K562 (cell line): Measurements from ENCODE around the gene PIGH. TPM values are rescaled to one million over a fixed set of nuclear protein-coding genes. Genes with fewer than 3 reads are reported as not detected.

Experiments
- BMI1 ChIP-seq: fragments of 150-350 bp; IDR thresholded peaks from 2 replicates; pipeline ENCODE4 v1.6.1; 2014; ENCODE audit warnings: low read length
- CXXC5 ChIP-seq: fragments of 250-450 bp; sonication (Bioruptor Pico); IDR thresholded peaks from 2 replicates; pipeline ENCODE4 v1.8.0; 2022; ENCODE audit warnings: inconsistent platforms, mild to moderate bottlenecking, moderate library complexity
- GATAD2B ChIP-seq: fragments of 450-650 bp; IDR thresholded peaks from 2 replicates; pipeline ENCODE4 v1.6.1; 2017; ENCODE audit warnings: mild to moderate bottlenecking, borderline replicate concordance
- HCFC1 ChIP-seq: IDR thresholded peaks from 2 replicates; pipeline ENCODE4 v1.6.1; 2012; ENCODE audit warnings: low read depth, low read length, improper control_type of control experiment
- HDAC2 ChIP-seq: fragments of 450-650 bp; IDR thresholded peaks from 2 replicates; pipeline ENCODE4 v1.6.1; 2016; ENCODE audit warnings: mild to moderate bottlenecking
- HNRNPK ChIP-seq: fragments of 200-400 bp; formaldehyde crosslinking; IDR thresholded peaks from one replicate; pipeline ENCODE4 v1.6.1; 2018; ENCODE audit warnings: mild to moderate bottlenecking, low read depth, low read length; ENCODE audit not compliant: poor library complexity, severe bottlenecking
- KLF16 ChIP-seq: IDR thresholded peaks from 2 replicates; pipeline ENCODE4 v1.6.1; 2016; ENCODE audit warnings: antibody characterized with exemption
- NR1H2 ChIP-seq: sonication (generic); formaldehyde crosslinking; IDR thresholded peaks from 2 replicates; pipeline ENCODE4 v1.4.0; 2020; ENCODE audit warnings: mild to moderate bottlenecking, missing genetic modification reagents
- STAT5A ChIP-seq: IDR thresholded peaks from 2 replicates; pipeline ENCODE4 v1.6.1; 2012; ENCODE audit warnings: low read length, inconsistent platforms, borderline replicate concordance
- THRB ChIP-seq: fragments of 450-650 bp; formaldehyde crosslinking; conservative IDR thresholded peaks from 2 replicates; pipeline ENCODE4 v1.4.0; 2022; ENCODE audit warnings: mild to moderate bottlenecking, missing genetic modification characterization
- TSC22D4 ChIP-seq: fragments of 450-650 bp; IDR thresholded peaks from 2 replicates; pipeline ENCODE4 v1.6.1; 2016; ENCODE audit warnings: missing genetic modification characterization, missing biosample characterization, control low read depth
- ZNF134 ChIP-seq: fragments of 250-450 bp; sonication (Bioruptor Pico); conservative IDR thresholded peaks from 2 replicates; pipeline ENCODE4 v1.4.0; 2020
- ZNF584 ChIP-seq: fragments of 200-800 bp; sonication (Bioruptor generic); IDR thresholded peaks from 2 replicates; pipeline ENCODE4 v1.6.1; 2016; ENCODE audit warnings: low read depth, mild to moderate bottlenecking, missing genetic modification characterization, missing compliant biosample characterization
- ZNF79 ChIP-seq: fragments of 250-450 bp; sonication (Bioruptor Pico); IDR thresholded peaks from 2 replicates; pipeline ENCODE4 v1.4.0; 2020; ENCODE audit warnings: low read depth, mild to moderate bottlenecking, moderate library complexity
- polyA plus RNA-seq, 8 experiments: library from polyadenylated mRNA; depleted of rRNA in 4 of 8; stranded (reverse) in 5 of 8; unstranded in 3 of 8; fragments of >200 nt; fragmentation: Nextera tagmentation in 2 of 8; fragmentation: Illumina TruSeq in 1 of 8; extraction: Ambion mirVana in 2 of 8; extraction: Trizol in 1 of 8; gene quantifications; 2 replicates each; pipeline versions ENCODE4 v1.2.1 to v1.2.3, GENCODE V29; 2011 to 2014; ENCODE audit warnings: inconsistent platforms in 1 of 8, missing spikeins in 1 of 8
- total RNA-seq, 7 experiments: library from RNA; depleted of rRNA in 6 of 7; stranded (reverse); fragments of >200 nt in 6 of 7; fragmentation: Illumina TruSeq in 2 of 7; extraction: Trizol in 2 of 7; gene quantifications; 2 replicates each; pipeline versions ENCODE4 v1.2.1 to v1.2.3, GENCODE V29; 2011 to 2021; ENCODE audit warnings: low replicate concordance in 1 of 7
- TF ChIP-seq, protein P1 (sequence below), 3 experiments: fragments of 200-800 bp in 1 of 3; fragments of 250-450 bp in 1 of 3; fragments of 450-650 bp in 1 of 3; sonication (Bioruptor Pico) in 1 of 3; sonication (Bioruptor generic) in 1 of 3; formaldehyde crosslinking in 1 of 3; IDR thresholded peaks; 2 replicates each; pipeline versions ENCODE4 v1.6.1 to v1.8.0; 2016 to 2022; ENCODE audit warnings: mild to moderate bottlenecking in 2 of 3, missing genetic modification characterization in 2 of 3, missing compliant biosample characterization in 1 of 3, moderate library complexity in 1 of 3
- TF ChIP-seq, protein P2 (sequence below): fragments of 450-650 bp; IDR thresholded peaks from 2 replicates; pipeline ENCODE4 v1.6.1; 2018; ENCODE audit not compliant: partially characterized antibody

PIGH gene
- total and polyA plus RNA-seq, 9 of the 15 experiments (the other 6 are each of a cell fraction or from before 2014, with no cell fraction given), result 21.1 to 53.4 (median 24.7) TPM

- TF ChIP-seq STAT5A (peak; percentile 95), GATAD2B (peak; percentile 69; the same call in 1 of the 2 replicates), NR1H2 (CRISPR knock-in tag) (no peak), BMI1 (no peak), ZNF584 (CRISPR knock-in tag) (peak; percentile 96), ZNF79 (0 out of 2 replicates have a peak, but pooled peaks have one; percentile 30), THRB (peak; percentile 49; the same call in 1 of the 2 replicates), KLF16 (peak; percentile 96), TSC22D4 (tag) (no peak), HNRNPK (no peak), HDAC2 (peak; percentile 100), HCFC1 (peak; percentile 11; the same call in 1 of the 2 replicates), ZNF134 (CRISPR knock-in tag) (peak; percentile 67; the same call in 1 of the 2 replicates), CXXC5 (CRISPR knock-in tag) (peak; percentile 90)
- TF ChIP-seq, protein P1, sequence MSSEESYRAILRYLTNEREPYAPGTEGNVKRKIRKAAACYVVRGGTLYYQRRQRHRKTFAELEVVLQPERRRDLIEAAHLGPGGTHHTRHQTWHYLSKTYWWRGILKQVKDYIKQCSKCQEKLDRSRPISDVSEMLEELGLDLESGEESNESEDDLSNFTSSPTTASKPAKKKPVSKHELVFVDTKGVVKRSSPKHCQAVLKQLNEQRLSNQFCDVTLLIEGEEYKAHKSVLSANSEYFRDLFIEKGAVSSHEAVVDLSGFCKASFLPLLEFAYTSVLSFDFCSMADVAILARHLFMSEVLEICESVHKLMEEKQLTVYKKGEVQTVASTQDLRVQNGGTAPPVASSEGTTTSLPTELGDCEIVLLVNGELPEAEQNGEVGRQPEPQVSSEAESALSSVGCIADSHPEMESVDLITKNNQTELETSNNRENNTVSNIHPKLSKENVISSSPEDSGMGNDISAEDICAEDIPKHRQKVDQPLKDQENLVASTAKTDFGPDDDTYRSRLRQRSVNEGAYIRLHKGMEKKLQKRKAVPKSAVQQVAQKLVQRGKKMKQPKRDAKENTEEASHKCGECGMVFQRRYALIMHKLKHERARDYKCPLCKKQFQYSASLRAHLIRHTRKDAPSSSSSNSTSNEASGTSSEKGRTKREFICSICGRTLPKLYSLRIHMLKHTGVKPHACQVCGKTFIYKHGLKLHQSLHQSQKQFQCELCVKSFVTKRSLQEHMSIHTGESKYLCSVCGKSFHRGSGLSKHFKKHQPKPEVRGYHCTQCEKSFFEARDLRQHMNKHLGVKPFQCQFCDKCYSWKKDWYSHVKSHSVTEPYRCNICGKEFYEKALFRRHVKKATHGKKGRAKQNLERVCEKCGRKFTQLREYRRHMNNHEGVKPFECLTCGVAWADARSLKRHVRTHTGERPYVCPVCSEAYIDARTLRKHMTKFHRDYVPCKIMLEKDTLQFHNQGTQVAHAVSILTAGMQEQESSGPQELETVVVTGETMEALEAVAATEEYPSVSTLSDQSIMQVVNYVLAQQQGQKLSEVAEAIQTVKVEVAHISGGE (CRISPR knock-in tag; IDR thresholded peaks at IDR 0.05), result 0 out of 6 replicates have a peak, but pooled peaks of 1 of the 3 experiments have one; percentile 25
- TF ChIP-seq, protein P2, sequence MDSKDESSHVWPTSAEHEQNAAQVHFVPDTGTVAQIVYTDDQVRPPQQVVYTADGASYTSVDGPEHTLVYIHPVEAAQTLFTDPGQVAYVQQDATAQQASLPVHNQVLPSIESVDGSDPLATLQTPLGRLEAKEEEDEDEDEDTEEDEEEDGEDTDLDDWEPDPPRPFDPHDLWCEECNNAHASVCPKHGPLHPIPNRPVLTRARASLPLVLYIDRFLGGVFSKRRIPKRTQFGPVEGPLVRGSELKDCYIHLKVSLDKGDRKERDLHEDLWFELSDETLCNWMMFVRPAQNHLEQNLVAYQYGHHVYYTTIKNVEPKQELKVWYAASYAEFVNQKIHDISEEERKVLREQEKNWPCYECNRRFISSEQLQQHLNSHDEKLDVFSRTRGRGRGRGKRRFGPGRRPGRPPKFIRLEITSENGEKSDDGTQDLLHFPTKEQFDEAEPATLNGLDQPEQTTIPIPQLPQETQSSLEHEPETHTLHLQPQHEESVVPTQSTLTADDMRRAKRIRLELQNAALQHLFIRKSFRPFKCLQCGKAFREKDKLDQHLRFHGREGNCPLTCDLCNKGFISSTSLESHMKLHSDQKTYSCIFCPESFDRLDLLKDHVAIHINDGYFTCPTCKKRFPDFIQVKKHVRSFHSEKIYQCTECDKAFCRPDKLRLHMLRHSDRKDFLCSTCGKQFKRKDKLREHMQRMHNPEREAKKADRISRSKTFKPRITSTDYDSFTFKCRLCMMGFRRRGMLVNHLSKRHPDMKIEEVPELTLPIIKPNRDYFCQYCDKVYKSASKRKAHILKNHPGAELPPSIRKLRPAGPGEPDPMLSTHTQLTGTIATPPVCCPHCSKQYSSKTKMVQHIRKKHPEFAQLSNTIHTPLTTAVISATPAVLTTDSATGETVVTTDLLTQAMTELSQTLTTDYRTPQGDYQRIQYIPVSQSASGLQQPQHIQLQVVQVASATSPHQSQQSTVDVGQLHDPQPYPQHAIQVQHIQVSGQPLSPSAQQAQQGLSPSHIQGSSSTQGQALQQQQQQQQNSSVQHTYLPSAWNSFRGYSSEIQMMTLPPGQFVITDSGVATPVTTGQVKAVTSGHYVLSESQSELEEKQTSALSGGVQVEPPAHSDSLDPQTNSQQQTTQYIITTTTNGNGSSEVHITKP, result no peak
Measured at GRCh38 chr14:67636361-67636919, 36.4 kb upstream of the PIGH start (continued).
